Measurements from ENCODE around the gene GGNBP2.

DNA sequence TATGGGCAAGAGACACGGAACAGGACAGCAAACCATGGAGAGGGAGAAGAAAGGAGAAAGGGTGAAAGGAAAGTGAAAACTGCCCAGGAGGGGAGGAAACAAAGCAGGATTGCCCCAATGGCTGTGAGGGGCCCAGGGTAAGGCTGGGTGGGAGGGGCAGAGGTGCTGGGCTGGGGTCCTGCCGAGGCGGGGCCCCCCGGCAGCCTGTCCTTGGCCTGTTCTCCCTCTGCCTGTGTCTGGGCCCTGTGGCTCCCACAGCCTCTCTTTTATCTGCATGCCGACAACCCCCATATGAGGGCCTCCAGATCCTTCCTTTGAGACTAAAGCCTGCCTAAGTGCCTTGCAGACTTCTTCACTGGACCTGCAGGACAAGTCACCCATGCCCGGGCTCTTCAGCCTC, 42.8 kb upstream of the GGNBP2 start:
- TF ChIP-seq, protein P1, sequence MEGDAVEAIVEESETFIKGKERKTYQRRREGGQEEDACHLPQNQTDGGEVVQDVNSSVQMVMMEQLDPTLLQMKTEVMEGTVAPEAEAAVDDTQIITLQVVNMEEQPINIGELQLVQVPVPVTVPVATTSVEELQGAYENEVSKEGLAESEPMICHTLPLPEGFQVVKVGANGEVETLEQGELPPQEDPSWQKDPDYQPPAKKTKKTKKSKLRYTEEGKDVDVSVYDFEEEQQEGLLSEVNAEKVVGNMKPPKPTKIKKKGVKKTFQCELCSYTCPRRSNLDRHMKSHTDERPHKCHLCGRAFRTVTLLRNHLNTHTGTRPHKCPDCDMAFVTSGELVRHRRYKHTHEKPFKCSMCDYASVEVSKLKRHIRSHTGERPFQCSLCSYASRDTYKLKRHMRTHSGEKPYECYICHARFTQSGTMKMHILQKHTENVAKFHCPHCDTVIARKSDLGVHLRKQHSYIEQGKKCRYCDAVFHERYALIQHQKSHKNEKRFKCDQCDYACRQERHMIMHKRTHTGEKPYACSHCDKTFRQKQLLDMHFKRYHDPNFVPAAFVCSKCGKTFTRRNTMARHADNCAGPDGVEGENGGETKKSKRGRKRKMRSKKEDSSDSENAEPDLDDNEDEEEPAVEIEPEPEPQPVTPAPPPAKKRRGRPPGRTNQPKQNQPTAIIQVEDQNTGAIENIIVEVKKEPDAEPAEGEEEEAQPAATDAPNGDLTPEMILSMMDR (conservative IDR thresholded peaks at IDR 0.05; ENCODE audit: low read length): no peak
- TF ChIP-seq EZH2phosphoT487 (IDR thresholded peaks at IDR 0.05; ENCODE audit: borderline replicate concordance): no peak
